ENCODE measurements around the gene MYLK.

MYLK gene

DNA sequence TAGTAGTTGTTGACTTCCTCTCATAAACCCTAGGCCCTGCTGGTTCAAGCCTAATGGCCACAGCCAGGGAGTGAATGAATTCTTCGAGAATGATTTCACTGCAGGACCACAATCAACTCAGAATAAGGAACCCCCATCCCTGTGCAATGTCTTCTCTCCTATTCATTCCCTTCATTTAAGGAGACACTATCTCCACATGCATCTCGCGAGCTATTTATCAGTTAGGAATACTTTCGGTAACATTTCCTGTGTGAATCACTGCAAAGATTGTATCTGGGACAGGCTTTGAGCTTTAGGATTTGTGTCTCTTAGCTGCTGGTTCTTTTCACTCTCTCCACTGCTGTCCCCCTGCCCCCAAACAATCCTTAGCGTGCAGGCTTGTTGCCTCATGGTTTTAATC is 94.4 kb downstream of the MYLK start:
- no peak for DNase-seq

DNA sequence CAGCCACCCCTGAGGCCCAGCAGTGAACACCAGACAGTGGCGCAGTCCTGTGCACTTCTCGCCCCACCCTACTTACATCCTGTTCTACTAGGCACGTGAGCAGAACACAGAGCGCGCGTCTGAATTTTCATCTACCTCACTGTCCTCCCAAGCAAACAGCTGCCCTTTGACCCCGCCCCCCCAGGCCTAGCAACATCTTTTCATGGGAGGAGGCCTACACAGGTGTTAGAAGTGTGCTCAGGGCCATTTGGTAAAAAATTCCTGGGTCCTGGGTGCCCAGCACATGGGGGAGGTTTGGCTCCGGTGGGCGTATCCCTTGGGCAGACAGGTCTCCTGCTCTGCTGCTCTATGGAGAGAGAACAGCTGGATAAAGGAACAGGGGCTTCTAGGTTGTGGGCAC is 95.0 kb downstream of the MYLK start:
- DNase-seq, result no peak

GRCh38 chr3:123788710-123789109 is 95.4 kb downstream of the MYLK start:
- DNase-seq, result no peak

DNA sequence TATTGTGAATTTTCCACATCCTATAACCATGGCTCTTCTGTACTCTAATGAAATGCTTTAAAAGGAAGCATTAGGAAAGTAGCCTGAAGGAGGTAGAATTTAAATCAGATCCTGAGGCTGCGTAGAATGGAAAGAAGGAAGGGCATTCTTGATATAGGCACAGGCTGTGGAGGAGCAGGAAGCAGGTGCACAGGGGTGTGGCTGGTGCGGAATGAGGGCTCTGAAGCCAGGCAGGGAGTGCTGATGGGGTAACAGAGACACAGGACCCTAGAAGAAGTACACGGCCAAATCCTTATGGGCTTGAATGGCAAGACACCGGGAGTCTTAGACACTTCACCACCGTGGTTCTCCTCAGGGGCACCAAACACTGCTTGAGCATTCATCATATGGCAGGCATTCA is 97.0 kb downstream of the MYLK start:
- DNase-seq, result no peak

- no peak for DNase-seq
Measured at GRCh38 chr3:123785602-123786001, 98.5 kb downstream of the MYLK start.

GRCh38 chr3:123783811-123784210 is 100.3 kb downstream of the MYLK start:
- DNase-seq, result no peak

GRCh38 chr3:123783050-123783689 is 101.0 kb downstream of the MYLK start:
- DNase-seq, result no peak

DNA sequence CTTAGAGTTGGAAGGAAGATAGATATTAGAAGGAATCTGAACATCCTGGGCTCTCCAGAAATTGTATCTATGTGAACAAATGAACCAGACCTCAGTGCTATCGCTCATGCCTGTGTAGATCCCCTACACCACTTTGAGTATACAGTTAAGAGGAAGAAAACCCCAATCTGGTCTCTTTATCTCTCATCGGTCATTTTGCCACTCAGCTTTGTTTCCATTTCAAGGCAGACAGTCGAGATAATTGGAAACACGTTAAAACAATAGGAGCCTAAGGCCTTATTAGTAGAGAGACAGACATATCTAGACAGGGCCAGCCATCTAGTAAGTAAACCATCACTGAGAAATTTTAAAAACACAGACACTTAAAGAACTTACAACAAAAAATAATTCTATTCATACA is 101.6 kb downstream of the MYLK start:
- DNase-seq, result no peak

GRCh38 chr3:123781571-123782275 is 102.4 kb downstream of the MYLK start:
- DNase-seq, result no peak

DNA sequence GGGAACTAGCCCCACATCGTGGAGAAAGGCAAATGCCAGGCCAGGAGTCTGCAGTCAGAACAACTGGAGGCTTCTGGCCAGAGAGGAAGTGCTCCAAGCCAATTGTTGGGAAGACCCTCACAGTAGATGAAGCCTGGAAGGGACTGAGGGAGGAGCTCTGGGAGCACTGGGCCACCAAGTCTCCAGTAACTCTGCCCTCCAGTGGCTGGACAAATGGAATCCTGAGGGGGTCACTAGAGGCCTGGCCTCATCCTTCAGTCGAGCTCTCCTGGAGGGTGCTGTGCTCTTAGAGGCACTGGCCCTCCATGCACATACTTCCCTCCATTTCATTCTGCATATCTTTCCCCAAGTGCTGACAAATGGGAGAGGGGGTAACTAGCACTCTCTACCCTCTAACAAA is 103.0 kb downstream of the MYLK start:
- no peak for DNase-seq

GRCh38 chr3:123780656-123781055 is 103.5 kb downstream of the MYLK start:
- DNase-seq, result no peak

DNA sequence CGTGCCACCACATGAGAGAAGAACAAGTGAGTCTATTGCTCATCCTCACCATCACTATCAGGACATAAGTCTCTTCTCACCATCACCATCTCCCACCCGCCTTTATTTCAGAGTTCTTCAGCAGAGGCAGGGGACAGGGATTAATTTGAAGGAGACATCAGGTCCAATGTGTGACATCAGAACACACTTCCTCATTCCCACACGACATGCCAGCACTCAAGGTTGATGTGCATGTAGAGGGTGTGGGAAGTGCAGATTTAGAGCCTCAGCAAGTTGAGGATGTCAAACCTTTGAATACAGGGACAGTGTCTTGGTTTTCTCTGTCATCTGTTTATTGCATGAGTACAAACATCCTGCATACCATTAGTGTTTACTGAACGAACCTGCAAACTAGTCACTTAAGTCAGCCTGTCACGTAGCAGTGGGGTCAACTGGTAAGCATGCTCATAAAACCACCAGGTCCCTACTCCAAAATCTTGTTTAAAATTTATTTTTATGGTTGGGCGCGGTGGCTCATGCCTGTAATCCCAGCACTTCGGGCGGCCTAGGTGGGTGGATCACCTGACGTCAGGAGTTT is 104.4 kb downstream of the MYLK start:
- DNase-seq, result no peak

- DNase-seq, result no peak
Measured at GRCh38 chr3:123778991-123779622, 105.0 kb downstream of the MYLK start.

- DNase-seq, result no peak
Measured at GRCh38 chr3:123778525-123778924, 105.6 kb downstream of the MYLK start.

- no peak for DNase-seq
Measured at GRCh38 chr3:123776071-123776782, 107.9 kb downstream of the MYLK start.

DNA sequence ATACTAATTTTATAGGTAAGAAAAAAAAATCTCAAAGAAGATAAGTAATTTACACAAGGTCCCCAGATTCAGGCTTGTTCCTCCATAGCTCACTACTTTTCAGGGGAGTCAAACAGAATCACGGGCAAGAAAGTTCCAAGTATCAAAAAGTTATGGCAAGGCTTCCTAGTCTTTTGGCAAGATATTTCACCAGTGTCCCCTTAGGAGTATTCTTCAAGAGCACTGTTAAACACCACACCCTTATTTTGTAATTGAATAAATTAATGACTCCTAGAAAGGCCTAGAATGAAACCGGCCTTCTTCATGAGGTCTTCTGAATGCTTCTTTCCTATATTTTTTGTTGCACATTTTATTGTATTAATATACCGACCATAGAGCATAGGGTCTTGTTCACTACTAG is 109.7 kb downstream of the MYLK start:
- no peak for DNase-seq

- no peak for DNase-seq
Measured at GRCh38 chr3:123773681-123774431, 110.3 kb downstream of the MYLK start.

- no peak for DNase-seq
Measured at GRCh38 chr3:123769356-123769743, 114.8 kb downstream of the MYLK start.

- no peak for DNase-seq
Measured at GRCh38 chr3:123768480-123769355, 115.4 kb downstream of the MYLK start.

GRCh38 chr3:123767564-123768292 is 116.4 kb downstream of the MYLK start:
- no peak for DNase-seq

DNA sequence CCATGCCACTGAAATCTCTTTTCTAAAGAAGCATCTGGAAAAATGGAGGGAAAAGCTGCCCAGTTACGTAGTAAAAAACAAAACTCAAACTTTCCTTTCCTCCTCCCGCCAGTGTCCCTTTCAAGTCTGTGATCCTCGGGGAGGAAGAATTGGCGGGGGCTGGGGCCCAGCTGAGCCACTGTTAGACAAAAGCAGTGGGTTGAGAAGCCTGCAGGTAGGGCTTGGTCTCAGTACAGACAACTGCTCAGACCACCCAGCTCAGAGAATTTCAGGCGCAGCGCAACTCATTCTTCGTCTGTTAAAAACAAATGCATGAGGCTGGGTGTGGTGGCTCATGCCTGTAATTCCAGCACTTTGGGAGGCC is 117.1 kb downstream of the MYLK start:
- DNase-seq, result no peak
